DOHH2 (cell line): Measurements from ENCODE around the gene PLA2G2C.

Experiments
- H3F3A ChIP-seq: fragments of 200-600 bp; sonication (generic), shearing (Covaris generic); 2 replicates; pipeline ENCODE4 v1.6.0; 2016; ENCODE audit warnings: antibody characterized with exemption, mild to moderate bottlenecking; ENCODE audit not compliant: control insufficient read depth, insufficient read depth
- H3K27ac ChIP-seq: fragments of 200-600 bp; sonication (generic); 2 replicates; pipeline ENCODE4 v1.5.1; 2014; ENCODE audit warnings: low read depth, mild to moderate bottlenecking, low read length, moderate library complexity
- H3K27me3 ChIP-seq: fragments of 200-600 bp; sonication (generic); 2 replicates; pipeline ENCODE4 v1.6.1; 2014; ENCODE audit warnings: mild to moderate bottlenecking, low read length, mixed read lengths; ENCODE audit not compliant: control insufficient read depth
- H3K36me3 ChIP-seq: fragments of 200-600 bp; sonication (generic); 2 replicates; pipeline ENCODE4 v1.6.1; 2014; ENCODE audit warnings: mild to moderate bottlenecking, low read length, moderate library complexity, mixed read lengths; ENCODE audit not compliant: control insufficient read depth
- H3K4me1 ChIP-seq: fragments of 200-600 bp; sonication (generic); 2 replicates; pipeline ENCODE4 v1.6.1; 2014; ENCODE audit warnings: mild to moderate bottlenecking, low read length, mixed read lengths; ENCODE audit not compliant: control insufficient read depth
- H3K4me2 ChIP-seq: fragments of 200-600 bp; sonication (generic); 2 replicates; pipeline ENCODE4 v1.6.0; 2014; ENCODE audit warnings: mild to moderate bottlenecking, low read length, moderate library complexity
- H3K4me3 ChIP-seq: fragments of 200-600 bp; sonication (generic); 2 replicates; pipeline ENCODE4 v1.5.1; 2014; ENCODE audit warnings: mild to moderate bottlenecking, low read length, mixed read lengths
- H3K79me2 ChIP-seq: fragments of 200-600 bp; sonication (generic); 2 replicates; pipeline ENCODE4 v1.6.1; 2014; ENCODE audit warnings: mild to moderate bottlenecking, low read length, mixed read lengths; ENCODE audit not compliant: control insufficient read depth
- H3K9me2 ChIP-seq: fragments of 200-600 bp; sonication (generic); replicated peaks from 2 replicates; pipeline ENCODE4 v1.6.1; 2014; ENCODE audit warnings: mild to moderate bottlenecking, low read length, mixed read lengths; ENCODE audit not compliant: control insufficient read depth
- H3K9me3 ChIP-seq: fragments of 200-600 bp; sonication (generic); 2 replicates; pipeline ENCODE4 v1.6.1; 2014; ENCODE audit warnings: antibody characterized with exemption, low read length, mixed read lengths; ENCODE audit not compliant: control insufficient read depth, insufficient read depth
- H4K20me1 ChIP-seq: fragments of 200-600 bp; sonication (generic); 2 replicates; pipeline ENCODE4 v1.6.0; 2014; ENCODE audit warnings: low read depth, mild to moderate bottlenecking, antibody characterized with exemption, low read length, moderate library complexity; ENCODE audit not compliant: control insufficient read depth, insufficient read depth
- CTCF ChIP-seq: fragments of 200-600 bp; sonication (generic); IDR thresholded peaks from one replicate; pipeline ENCODE4 v1.5.1; 2014; ENCODE audit warnings: antibody characterized with exemption, mild to moderate bottlenecking, low read depth, low read length; ENCODE audit not compliant: poor library complexity, severe bottlenecking
- EZH2phosphoT487 ChIP-seq: fragments of 200-600 bp; sonication (generic); IDR thresholded peaks from 2 replicates; pipeline ENCODE4 v1.6.1; 2017; ENCODE audit warnings: borderline replicate concordance, mild to moderate bottlenecking, antibody characterized with exemption, low read length, moderate library complexity, mixed read lengths

Gene PLA2G2C

DNA sequence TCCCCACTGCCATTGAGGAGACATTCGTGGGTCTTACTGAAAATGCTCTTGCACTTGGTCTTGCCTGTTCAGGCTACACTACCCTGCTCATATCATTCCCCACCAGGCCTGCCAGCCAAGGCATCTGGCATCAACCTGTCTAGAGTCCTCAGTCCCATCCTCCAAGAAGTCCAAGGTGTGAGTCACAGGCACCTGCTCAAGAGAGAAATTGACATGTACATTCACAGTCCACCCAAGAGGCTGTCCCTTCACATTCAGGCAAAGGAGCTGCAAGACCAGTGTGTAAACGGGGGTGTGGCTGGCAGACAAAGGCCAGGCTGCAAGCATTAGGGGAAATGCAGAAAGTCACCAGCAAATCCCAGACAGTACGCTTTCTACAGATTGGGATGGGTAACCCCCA is 13.1 kb upstream of the PLA2G2C start:
- no peak overlapping the region for H3K4me2 ChIP-seq
- no peak for TF ChIP-seq CTCF
- TF ChIP-seq EZH2phosphoT487: no peak
- H3K27me3 ChIP-seq: peaks cover 8% of the 10 kb centered on the region

DNA sequence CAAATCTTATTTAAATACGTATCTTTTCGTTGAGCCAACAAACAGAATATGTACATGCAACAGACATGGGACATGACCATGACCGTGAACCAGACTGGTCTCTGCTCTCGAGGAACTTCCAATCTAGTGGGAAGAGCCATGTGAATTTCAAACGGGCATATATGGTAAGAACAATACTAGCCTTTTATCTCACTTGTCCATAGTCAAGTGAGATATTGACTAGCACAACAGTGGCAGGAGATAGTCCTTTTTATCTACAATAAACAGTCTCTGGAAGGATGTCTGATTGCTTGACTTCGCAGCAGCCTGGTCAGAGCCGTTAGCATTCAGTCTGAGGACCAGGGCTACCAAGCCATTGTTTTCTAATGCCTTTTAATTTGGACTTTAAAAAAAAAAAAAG is 12.6 kb upstream of the PLA2G2C start:
- H3K27ac ChIP-seq: no peak overlapping the region
- H3K9me2 ChIP-seq: no peaks in the 10 kb centered on the region
- no peaks in the 10 kb centered on the region for H3K79me2 ChIP-seq
- H3K4me3 ChIP-seq: no peak overlapping the region
- H3K4me2 ChIP-seq: no peak overlapping the region
- peaks cover 13% of the 10 kb centered on the region for H3K27me3 ChIP-seq
- H3K4me1 ChIP-seq: peaks cover 35% of the 10 kb centered on the region
- TF ChIP-seq EZH2phosphoT487: no peak
- no peak for TF ChIP-seq CTCF
- no peaks in the 10 kb centered on the region for H4K20me1 ChIP-seq
- H3K36me3 ChIP-seq: no peaks in the 10 kb centered on the region
- H3K9me3 ChIP-seq: no peaks in the 10 kb centered on the region
- no peaks in the 10 kb centered on the region for H3F3A ChIP-seq

More for the DNA sequence above, 13.1 kb upstream of the PLA2G2C start:
- Histone ChIP-seq H3K36me3 (no peaks in the 10 kb centered on the region), H3K79me2 (no peaks in the 10 kb centered on the region), H3F3A (no peaks in the 10 kb centered on the region), H3K27ac (peak overlapping the region; percentile 64), H3K4me1 (peaks cover 35% of the 10 kb centered on the region), H3K4me3 (no peak overlapping the region), H3K9me3 (no peaks in the 10 kb centered on the region), H4K20me1 (no peaks in the 10 kb centered on the region), H3K9me2 (no peaks in the 10 kb centered on the region)

DNA sequence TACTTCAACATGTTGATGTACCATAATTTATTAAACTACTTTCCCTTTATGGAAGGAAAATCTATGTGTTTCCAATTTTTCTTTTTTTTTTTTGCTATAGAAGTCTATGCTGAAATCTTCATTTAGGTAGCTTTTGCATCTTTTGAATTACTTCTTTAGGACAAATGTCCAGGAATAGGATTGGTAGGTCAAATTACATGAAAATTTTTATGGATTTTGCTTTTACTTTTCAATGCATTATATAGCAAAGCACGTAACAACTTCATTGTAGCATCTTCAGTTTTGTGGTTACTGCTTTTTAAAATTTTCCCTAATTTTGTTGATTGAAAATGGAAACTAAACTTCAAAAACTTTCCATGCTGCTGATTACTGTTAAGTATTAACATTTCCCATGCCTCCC is 12.0 kb upstream of the PLA2G2C start:
- Histone ChIP-seq H3K4me1 (peaks cover 35% of the 10 kb centered on the region), H3K4me2 (no peak overlapping the region), H3K9me3 (no peaks in the 10 kb centered on the region), H3K36me3 (no peaks in the 10 kb centered on the region), H3K79me2 (no peaks in the 10 kb centered on the region), H3K27me3 (peaks cover 16% of the 10 kb centered on the region), H3K4me3 (no peak overlapping the region), H3K27ac (no peak overlapping the region), H3K9me2 (no peaks in the 10 kb centered on the region), H4K20me1 (no peaks in the 10 kb centered on the region), H3F3A (no peaks in the 10 kb centered on the region)
- TF ChIP-seq CTCF (no peak), EZH2phosphoT487 (no peak)
